GM23338 (cell line): ENCODE results near the gene PIBF1. TPM values are rescaled to one million over a fixed set of nuclear protein-coding genes. Genes with fewer than 3 reads are reported as not detected.

Experiments used
- ATAC-seq: fragments of 200-7000 bp; cut with Tn5 transposase; 3 replicates; pipeline ENCODE4 v1.9.1; 2020
- DNase-seq: peaks from one replicate; pipeline ENCODE4 v3.0.0-alpha.2; 2015; ENCODE audit warnings: low spot score
- H2AFZ ChIP-seq: fragments of 200-600 bp; sonication (generic); 2 replicates; pipeline ENCODE4 v1.8.0; 2016; ENCODE audit warnings: antibody characterized with exemption, mild to moderate bottlenecking, moderate library complexity
- H3F3A ChIP-seq: fragments of 200-600 bp; sonication (generic); replicated peaks from 2 replicates; pipeline ENCODE4 v1.8.0; 2017; ENCODE audit warnings: antibody characterized with exemption, mixed run types, low read depth
- H3K27ac ChIP-seq: fragments of 200-600 bp; sonication (generic); 2 replicates; pipeline ENCODE4 v1.6.1; 2016; ENCODE audit warnings: low read depth
- H3K27me3 ChIP-seq: fragments of 200-600 bp; sonication (generic); 2 replicates; pipeline ENCODE4 v1.8.0; 2016; ENCODE audit warnings: mild to moderate bottlenecking, mixed run types, moderate library complexity; ENCODE audit not compliant: insufficient read depth
- H3K36me3 ChIP-seq: fragments of 200-600 bp; sonication (generic); 2 replicates; pipeline ENCODE4 v1.8.0; 2016; ENCODE audit warnings: mild to moderate bottlenecking; ENCODE audit not compliant: insufficient read depth
- H3K4me1 ChIP-seq: fragments of 200-600 bp; sonication (generic); 2 replicates; pipeline ENCODE4 v1.8.0; 2016; ENCODE audit warnings: mild to moderate bottlenecking, moderate library complexity; ENCODE audit not compliant: insufficient read depth
- H3K4me2 ChIP-seq: fragments of 200-600 bp; sonication (generic); 2 replicates; pipeline ENCODE4 v1.7.1; 2017; ENCODE audit warnings: mixed run types
- H3K4me3 ChIP-seq: fragments of 200-600 bp; sonication (generic); 2 replicates; pipeline ENCODE4 v1.6.1; 2016; ENCODE audit warnings: mixed run types
- H3K79me2 ChIP-seq: fragments of 200-600 bp; sonication (generic); replicated peaks from 2 replicates; pipeline ENCODE4 v1.8.0; 2017; ENCODE audit warnings: mild to moderate bottlenecking; ENCODE audit not compliant: insufficient read depth
- H3K9me2 ChIP-seq: fragments of 200-600 bp; sonication (generic); 2 replicates; pipeline ENCODE4 v1.8.0; 2017; ENCODE audit not compliant: insufficient read depth
- H4K20me1 ChIP-seq: fragments of 200-600 bp; sonication (generic); replicated peaks from 2 replicates; pipeline ENCODE4 v1.8.0; 2017; ENCODE audit warnings: mild to moderate bottlenecking; ENCODE audit not compliant: insufficient read depth
- H3K27ac Mint-ChIP-seq: 2 replicates; pipeline ENCODE4 v1.8.0; 2020; ENCODE audit warnings: inconsistent platforms, mild to moderate bottlenecking, moderate library complexity, mixed read lengths
- H3K27me3 Mint-ChIP-seq: 3 replicates; pipeline ENCODE4 v1.8.0; 2022; ENCODE audit warnings: low read depth, mild to moderate bottlenecking, moderate library complexity, mixed read lengths, inconsistent platforms; ENCODE audit not compliant: insufficient read depth, poor library complexity
- H3K36me3 Mint-ChIP-seq: 3 replicates; pipeline ENCODE4 v1.8.0; 2021; ENCODE audit warnings: low read depth, mild to moderate bottlenecking, inconsistent platforms, moderate library complexity, mixed read lengths
- H3K4me1 Mint-ChIP-seq: 3 replicates; pipeline ENCODE4 v1.8.0; 2020; ENCODE audit warnings: mild to moderate bottlenecking, inconsistent platforms, mixed read lengths
- H3K4me3 Mint-ChIP-seq: 3 replicates; pipeline ENCODE4 v1.8.0; 2021; ENCODE audit warnings: moderate library complexity, mild to moderate bottlenecking, inconsistent platforms, mixed read lengths
- H3K9me3 Mint-ChIP-seq: 3 replicates; pipeline ENCODE4 v1.8.0; 2020; ENCODE audit warnings: moderate library complexity, mild to moderate bottlenecking, inconsistent platforms, mixed read lengths
- CREB1 ChIP-seq: fragments of 250-450 bp; sonication (Bioruptor Pico); IDR thresholded peaks from 2 replicates; pipeline ENCODE4 v1.5.0; 2020; ENCODE audit warnings: low read depth, mild to moderate bottlenecking, moderate library complexity
- EZH2phosphoT487 ChIP-seq: fragments of 200-600 bp; sonication (generic); IDR thresholded peaks from one replicate; pipeline ENCODE4 v1.8.1; 2018; ENCODE audit warnings: antibody characterized with exemption; ENCODE audit not compliant: unreplicated experiment
- JUNB ChIP-seq: IDR thresholded peaks from one replicate; pipeline ENCODE4 v1.6.1; 2016; ENCODE audit warnings: antibody characterized with exemption; ENCODE audit not compliant: unreplicated experiment
- NANOG ChIP-seq: IDR thresholded peaks from 2 replicates; pipeline ENCODE4 v1.6.1; 2016; ENCODE audit warnings: antibody characterized with exemption, borderline replicate concordance
- POLR2AphosphoS5 ChIP-seq: IDR thresholded peaks from 2 replicates; pipeline ENCODE4 v1.6.1; 2016; ENCODE audit warnings: antibody characterized with exemption, low read depth
- REST ChIP-seq: IDR thresholded peaks from one replicate; pipeline ENCODE4 v1.6.1; 2018; ENCODE audit warnings: antibody characterized with exemption; ENCODE audit not compliant: unreplicated experiment
- STAT1 ChIP-seq: IDR thresholded peaks from one replicate; pipeline ENCODE4 v1.6.1; 2016; ENCODE audit warnings: antibody characterized with exemption; ENCODE audit not compliant: unreplicated experiment
- ZNF114 ChIP-seq: fragments of 250-450 bp; sonication (Bioruptor Pico); IDR thresholded peaks from 2 replicates; pipeline ENCODE4 v1.5.0; 2020; ENCODE audit warnings: mild to moderate bottlenecking, moderate library complexity
- ZNF331 ChIP-seq: fragments of 250-450 bp; sonication (Bioruptor Pico); IDR thresholded peaks from 2 replicates; pipeline ENCODE4 v1.5.0; 2020; ENCODE audit warnings: low read depth, mild to moderate bottlenecking, moderate library complexity
- ZNF462 ChIP-seq: fragments of 250-450 bp; sonication (Bioruptor Pico); IDR thresholded peaks from 2 replicates; pipeline ENCODE4 v1.5.0; 2020; ENCODE audit warnings: mild to moderate bottlenecking, moderate library complexity
- polyA plus RNA-seq: library from polyadenylated mRNA; unstranded; fragments of >200 nt; fragmentation: Nextera tagmentation; extraction: Ambion mirVana; gene quantifications from 2 replicates; pipeline ENCODE4 v1.2.1, GENCODE V29; 2016
- total RNA-seq: library from RNA; depleted of rRNA; stranded (reverse); fragments of >200 nt; shearing (Covaris generic); gene quantifications from 2 replicates; pipeline ENCODE4 v1.2.3, GENCODE V29; 2014
- TF ChIP-seq, protein P1 (sequence below), 2 experiments: fragments of 200-600 bp in 1 of 2; sonication (generic) in 1 of 2; conservative IDR thresholded peaks; 2 replicates each; pipeline versions ENCODE4 v1.5.1 to v1.6.1; 2016 to 2017; ENCODE audit warnings: antibody characterized with exemption in 2 of 2, low read depth in 2 of 2, mild to moderate bottlenecking in 2 of 2, moderate library complexity in 1 of 2

The PIBF1 gene
- total and polyA plus RNA-seq, 2 experiments from 2014 or later = 14.9 to 22.6 TPM

GRCh38 chr13:72953391-72953965 is 171.5 kb downstream of the PIBF1 start:
- ATAC-seq (peak; percentile 21; the same call in 1 of the 3 replicates), DNase-seq (no peak)
- no peaks in the 10 kb centered on the region for H3K4me1 ChIP-seq
- no peaks in the 10 kb centered on the region for H3K79me2 ChIP-seq
- TF ChIP-seq POLR2AphosphoS5 (no peak), ZNF331 (CRISPR knock-in tag) (no peak), CREB1 (no peak), STAT1 (no peak), ZNF114 (no peak), NANOG (no peak), REST (no peak)
- no peaks in the 10 kb centered on the region for H3F3A ChIP-seq
- Mint-ChIP-seq H3K27ac (no peak overlapping the region), H3K36me3 (peaks cover 20% of the 10 kb centered on the region; the same call in 2 of the 3 replicates), H3K4me1 (no peaks in the 10 kb centered on the region), H3K4me3 (no peak overlapping the region), H3K27me3 (peaks cover 2% of the 10 kb centered on the region), H3K9me3 (peaks cover 3% of the 10 kb centered on the region; the same call in 1 of the 3 replicates)
- H3K9me2 ChIP-seq = no peaks in the 10 kb centered on the region
- no peak overlapping the region for H3K27ac ChIP-seq
- no peaks in the 10 kb centered on the region for H3K36me3 ChIP-seq
- H3K4me2 ChIP-seq = no peak overlapping the region
- H4K20me1 ChIP-seq = no peaks in the 10 kb centered on the region
- no peak overlapping the region for H3K4me3 ChIP-seq
- H3K27me3 ChIP-seq = no peaks in the 10 kb centered on the region
- no peak overlapping the region for H2AFZ ChIP-seq

- no peaks in the 10 kb centered on the region for H3K9me2 ChIP-seq
- no peak for ATAC-seq
- H3K27ac ChIP-seq = no peak overlapping the region
- Mint-ChIP-seq H3K4me3 (no peak overlapping the region), H3K27ac (no peak overlapping the region), H3K9me3 (peaks cover 3% of the 10 kb centered on the region; the same call in 1 of the 3 replicates), H3K4me1 (peaks cover 8% of the 10 kb centered on the region; the same call in 2 of the 3 replicates), H3K27me3 (peaks cover 5% of the 10 kb centered on the region), H3K36me3 (peaks cover 15% of the 10 kb centered on the region; the same call in 2 of the 3 replicates)
- H3K79me2 ChIP-seq = no peaks in the 10 kb centered on the region
- H3K36me3 ChIP-seq = no peaks in the 10 kb centered on the region
- no peaks in the 10 kb centered on the region for H3F3A ChIP-seq
- DNase-seq = no peak
- no peak overlapping the region for H3K4me3 ChIP-seq
- H3K27me3 ChIP-seq = no peaks in the 10 kb centered on the region
- no peak overlapping the region for H2AFZ ChIP-seq
- peaks cover 15% of the 10 kb centered on the region for H3K4me1 ChIP-seq
- H3K4me2 ChIP-seq = 0 out of 2 replicates have a peak overlapping the region, but pooled peaks have one; percentile 31
- no peaks in the 10 kb centered on the region for H4K20me1 ChIP-seq
- TF ChIP-seq, protein P1, sequence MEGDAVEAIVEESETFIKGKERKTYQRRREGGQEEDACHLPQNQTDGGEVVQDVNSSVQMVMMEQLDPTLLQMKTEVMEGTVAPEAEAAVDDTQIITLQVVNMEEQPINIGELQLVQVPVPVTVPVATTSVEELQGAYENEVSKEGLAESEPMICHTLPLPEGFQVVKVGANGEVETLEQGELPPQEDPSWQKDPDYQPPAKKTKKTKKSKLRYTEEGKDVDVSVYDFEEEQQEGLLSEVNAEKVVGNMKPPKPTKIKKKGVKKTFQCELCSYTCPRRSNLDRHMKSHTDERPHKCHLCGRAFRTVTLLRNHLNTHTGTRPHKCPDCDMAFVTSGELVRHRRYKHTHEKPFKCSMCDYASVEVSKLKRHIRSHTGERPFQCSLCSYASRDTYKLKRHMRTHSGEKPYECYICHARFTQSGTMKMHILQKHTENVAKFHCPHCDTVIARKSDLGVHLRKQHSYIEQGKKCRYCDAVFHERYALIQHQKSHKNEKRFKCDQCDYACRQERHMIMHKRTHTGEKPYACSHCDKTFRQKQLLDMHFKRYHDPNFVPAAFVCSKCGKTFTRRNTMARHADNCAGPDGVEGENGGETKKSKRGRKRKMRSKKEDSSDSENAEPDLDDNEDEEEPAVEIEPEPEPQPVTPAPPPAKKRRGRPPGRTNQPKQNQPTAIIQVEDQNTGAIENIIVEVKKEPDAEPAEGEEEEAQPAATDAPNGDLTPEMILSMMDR (conservative IDR thresholded peaks at IDR 0.05; ENCODE audit: low read depth in 2 of 2) = no peak
- TF ChIP-seq JUNB = no peak
- TF ChIP-seq ZNF462 (CRISPR knock-in tag) = no peak
- no peak for TF ChIP-seq STAT1
- TF ChIP-seq EZH2phosphoT487 = no peak
- no peak for TF ChIP-seq POLR2AphosphoS5
Observed at GRCh38 chr13:72959643-72960042, 177.7 kb downstream of the PIBF1 start.
